Choroid plexus epithelial cell (primary cell): ENCODE measurements around the gene LAYN.

Source experiments
- DNase-seq: peaks from one replicate; pipeline ENCODE4 v3.0.0-alpha.2; 2010; ENCODE audit warnings: low read depth
- H3K4me3 ChIP-seq: 2 replicates; pipeline ENCODE4 v1.5.1; 2011; ENCODE audit warnings: low read depth, mild to moderate bottlenecking, control low read depth, low read length, moderate library complexity
- TF ChIP-seq, protein P1 (sequence below): conservative IDR thresholded peaks from 2 replicates; pipeline ENCODE4 v1.5.1; 2011; ENCODE audit warnings: low read depth, mild to moderate bottlenecking, control low read depth, inconsistent platforms, low read length, moderate library complexity

Gene LAYN

DNA sequence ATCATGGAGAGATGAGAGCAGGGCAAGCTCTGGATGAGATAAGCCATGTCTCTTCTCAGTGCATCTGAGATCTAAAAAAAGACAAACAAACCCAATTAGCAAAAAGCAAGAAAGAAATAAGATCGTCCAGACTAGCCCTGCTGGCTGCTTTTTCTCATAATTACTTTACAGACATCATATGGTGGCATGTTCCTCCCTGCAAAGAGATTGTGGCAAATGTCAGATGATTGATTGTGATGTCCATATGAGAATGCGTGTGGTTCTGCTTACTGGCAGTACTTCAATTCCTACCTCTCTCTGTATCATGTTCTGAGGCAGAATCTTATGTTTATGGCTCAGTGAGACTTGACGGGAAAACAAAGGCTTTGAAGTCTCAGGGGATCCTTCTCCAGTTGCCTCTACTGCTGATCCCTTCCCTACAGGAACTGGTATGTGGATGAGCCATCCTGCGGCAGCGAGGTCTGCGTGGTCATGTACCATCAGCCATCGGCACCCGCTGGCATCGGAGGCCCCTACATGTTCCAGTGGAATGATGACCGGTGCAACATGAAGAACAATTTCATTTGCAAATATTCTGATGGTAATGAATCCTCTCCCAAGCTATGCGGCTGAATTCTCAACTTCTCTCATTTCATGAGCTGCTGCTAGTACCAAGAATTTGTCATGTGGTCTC is 8.8 kb downstream of the LAYN start:
- TF ChIP-seq, protein P1, sequence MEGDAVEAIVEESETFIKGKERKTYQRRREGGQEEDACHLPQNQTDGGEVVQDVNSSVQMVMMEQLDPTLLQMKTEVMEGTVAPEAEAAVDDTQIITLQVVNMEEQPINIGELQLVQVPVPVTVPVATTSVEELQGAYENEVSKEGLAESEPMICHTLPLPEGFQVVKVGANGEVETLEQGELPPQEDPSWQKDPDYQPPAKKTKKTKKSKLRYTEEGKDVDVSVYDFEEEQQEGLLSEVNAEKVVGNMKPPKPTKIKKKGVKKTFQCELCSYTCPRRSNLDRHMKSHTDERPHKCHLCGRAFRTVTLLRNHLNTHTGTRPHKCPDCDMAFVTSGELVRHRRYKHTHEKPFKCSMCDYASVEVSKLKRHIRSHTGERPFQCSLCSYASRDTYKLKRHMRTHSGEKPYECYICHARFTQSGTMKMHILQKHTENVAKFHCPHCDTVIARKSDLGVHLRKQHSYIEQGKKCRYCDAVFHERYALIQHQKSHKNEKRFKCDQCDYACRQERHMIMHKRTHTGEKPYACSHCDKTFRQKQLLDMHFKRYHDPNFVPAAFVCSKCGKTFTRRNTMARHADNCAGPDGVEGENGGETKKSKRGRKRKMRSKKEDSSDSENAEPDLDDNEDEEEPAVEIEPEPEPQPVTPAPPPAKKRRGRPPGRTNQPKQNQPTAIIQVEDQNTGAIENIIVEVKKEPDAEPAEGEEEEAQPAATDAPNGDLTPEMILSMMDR, result no peak

DNA sequence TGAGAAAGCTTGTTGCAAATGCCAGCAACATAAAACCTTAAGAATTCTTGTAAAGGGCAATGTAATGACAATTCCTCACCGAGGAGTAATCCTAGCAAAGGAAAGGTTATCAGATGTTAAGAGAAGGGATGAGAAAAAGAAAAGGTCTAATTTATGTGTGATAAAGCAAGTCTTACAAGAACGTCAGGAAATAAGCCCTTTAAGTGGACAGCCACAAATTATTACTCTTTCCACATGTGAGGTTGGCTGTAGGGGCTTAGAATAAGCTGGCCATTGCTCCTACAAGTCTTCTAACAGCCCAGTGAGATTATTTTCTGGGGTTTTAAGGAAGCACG is 9.3 kb downstream of the LAYN start:
- DNase-seq, result no peak
- H3K4me3 ChIP-seq, result no peak overlapping the region
- TF ChIP-seq, protein P1, result no peak

More for the DNA sequence above, 8.8 kb downstream of the LAYN start:
- DNase-seq, result no peak
- no peak overlapping the region for H3K4me3 ChIP-seq

DNA sequence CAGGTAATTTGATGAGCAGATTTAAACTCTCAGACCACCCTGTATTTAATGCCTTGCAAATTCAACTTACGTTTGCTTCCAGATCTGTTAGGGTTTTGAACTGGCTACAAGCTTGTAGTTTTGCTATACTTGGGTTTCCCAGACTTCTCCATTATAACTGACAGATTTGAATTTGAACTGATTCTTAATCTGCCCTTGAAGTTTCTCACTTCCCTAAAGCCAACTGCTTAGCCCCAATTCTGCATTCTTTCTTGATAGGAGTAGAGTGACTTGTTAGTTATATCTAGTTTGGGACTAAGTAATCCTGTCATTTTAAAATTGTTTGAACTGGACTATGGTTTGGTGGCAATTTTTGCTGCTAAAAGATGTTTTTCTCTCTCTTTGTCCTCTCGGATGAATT is 9.7 kb downstream of the LAYN start:
- no peak for DNase-seq
- H3K4me3 ChIP-seq, result no peak overlapping the region
- TF ChIP-seq, protein P1, result no peak

DNA sequence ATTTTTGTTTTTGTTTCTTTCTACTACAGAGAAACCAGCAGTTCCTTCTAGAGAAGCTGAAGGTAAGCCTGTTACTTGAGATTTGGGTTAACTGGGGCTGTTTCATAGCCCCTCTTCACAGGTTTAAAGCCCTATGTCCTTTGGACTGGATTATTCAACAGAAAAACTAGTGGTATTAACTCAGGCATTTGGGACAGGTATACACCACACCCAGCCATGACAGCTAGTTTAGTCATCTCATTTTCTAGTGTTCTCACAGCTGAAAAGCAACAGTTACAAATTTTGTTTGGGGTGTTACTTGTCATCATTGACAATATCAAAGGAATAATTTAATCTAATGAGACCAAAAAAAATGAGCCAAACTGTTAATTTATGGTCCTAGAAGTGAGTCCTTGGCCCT is 14.0 kb downstream of the LAYN start:
- TF ChIP-seq, protein P1, result no peak
- H3K4me3 ChIP-seq, result no peak overlapping the region
- no peak for DNase-seq

DNA sequence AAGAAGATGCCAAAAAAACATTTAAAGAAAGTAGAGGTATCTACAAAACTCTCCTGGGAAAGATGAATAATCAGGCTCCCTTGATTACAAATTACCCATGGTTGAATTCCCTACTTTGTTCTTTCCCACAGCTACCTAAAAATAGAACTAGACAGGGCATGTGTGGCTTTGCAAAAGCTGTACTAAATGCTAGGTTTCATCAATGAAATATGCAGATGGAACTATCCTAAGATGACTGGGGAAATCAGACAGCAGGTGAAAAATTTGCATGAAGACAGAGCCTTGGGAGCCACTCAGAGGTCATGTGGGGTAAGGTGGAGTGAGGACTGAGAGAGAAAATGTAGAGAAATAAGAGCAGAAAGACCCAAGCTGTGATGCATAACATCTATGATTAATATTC is 14.7 kb downstream of the LAYN start:
- DNase-seq, result peak; percentile 55
- TF ChIP-seq, protein P1, result no peak
- no peak overlapping the region for H3K4me3 ChIP-seq

DNA sequence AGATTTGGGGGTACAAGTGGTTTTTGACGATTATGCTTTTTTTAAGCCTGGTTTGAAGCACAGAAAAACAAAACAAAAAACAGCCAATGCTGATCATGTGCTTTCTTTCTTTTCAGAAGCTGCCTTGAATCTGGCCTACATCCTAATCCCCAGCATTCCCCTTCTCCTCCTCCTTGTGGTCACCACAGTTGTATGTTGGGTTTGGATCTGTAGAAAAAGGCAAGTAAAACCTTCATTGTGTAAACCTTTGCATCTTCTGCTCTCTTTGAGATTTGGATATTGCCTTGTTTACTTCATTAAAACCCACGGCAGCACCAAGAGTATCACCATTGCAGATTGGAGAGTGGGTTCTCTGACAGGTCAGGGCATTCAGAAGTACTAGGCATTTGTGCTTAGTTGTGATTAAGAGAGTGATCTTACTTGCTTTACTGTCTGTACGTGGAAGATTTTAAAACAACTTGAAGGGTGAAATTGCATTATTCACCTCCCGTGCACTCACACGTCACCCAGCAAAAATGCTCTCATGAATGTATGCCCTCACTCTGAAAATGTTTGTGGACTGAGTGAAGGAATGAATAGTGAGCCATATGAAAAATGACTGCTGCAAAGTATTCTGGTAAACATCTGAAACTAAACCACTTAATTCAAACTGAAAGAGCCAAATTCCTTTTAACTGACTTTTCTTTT is 17.0 kb downstream of the LAYN start:
- TF ChIP-seq, protein P1, result peak; percentile 19
- DNase-seq, result peak; percentile 95
- no peak overlapping the region for H3K4me3 ChIP-seq
